GM21447 (cell line): ENCODE data around the gene NUFIP2.
"Not testable (repeated sequence)": the region's sequence is repeated elsewhere in the genome, so short reads cannot be mapped to it uniquely, and the experiment has no call there.

ENCODE experiments used
- ATAC-seq: cut with Tn5 transposase; IDR thresholded peaks from one replicate; pipeline ENCODE4 v1.9.1; 2021; ENCODE audit not compliant: unreplicated experiment

Gene NUFIP2

DNA sequence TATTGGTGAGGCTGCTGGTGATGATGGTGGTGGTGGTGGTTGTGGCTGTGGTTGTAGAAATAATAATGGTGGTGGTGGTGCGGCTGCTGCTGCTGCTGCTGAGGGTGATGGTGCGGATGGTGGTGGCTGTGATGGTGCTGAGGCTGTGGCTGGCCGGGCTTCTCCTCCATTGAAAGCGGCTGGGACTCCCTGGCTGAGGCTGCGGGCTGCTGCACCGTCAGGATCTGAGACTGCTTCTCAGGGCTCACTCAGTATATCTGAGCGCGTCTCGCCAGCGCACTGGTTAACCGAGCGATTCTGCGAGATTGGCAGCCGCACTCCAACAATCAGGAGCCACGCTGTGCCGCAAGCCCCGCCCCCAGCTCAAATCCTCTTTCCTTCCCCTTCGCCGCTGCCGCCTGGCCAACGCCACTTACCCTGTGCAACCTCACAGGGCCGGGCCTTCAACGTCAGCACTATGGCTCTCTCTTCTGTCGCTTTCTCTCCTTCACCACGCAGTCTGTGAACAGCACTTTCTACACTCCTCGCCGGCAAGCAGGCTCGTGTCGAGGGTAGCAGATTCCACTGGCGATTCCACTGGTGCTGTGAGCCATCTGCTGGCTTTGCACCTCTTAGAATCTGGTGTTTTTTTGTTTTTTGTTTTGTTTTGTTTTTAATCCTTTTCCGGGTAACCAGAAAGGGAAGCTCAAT is at the start of gene NUFIP2:
NUFIP2 (minus strand) TSS at position 259 of the 690 bp plus-strand sequence; CDS start at position 170, 89 bp downstream.
- ATAC-seq, result peak; percentile 87

DNA sequence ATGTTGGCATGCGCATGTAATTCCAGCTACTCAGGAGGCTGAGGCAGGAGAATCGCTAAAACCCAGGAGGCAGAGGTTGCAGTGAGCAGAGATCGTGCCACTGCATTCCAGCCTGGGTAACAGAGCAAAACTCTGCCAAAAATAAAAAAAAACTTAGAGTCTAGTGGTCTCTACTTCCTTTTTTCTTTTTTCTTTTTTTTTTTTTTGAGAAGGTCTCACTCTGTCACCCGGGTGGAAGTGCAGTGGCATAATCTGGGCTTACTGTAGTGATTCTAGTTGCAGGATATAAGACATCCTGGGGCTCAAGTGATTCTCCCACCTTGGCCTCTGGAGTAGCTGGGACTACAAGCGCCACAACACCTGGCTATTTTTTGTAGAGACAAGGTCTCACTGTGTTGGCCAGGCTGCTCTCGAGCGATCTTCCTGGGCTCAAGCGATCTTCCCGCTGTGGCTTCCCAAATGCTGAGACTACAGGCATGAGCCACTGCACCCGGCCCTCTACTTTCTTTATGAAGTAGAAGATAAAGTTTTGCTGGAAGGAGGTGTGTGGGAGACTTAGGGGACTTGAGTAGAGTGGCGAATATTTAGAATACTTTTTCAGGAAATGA is 48.3 kb upstream of the NUFIP2 start:
- ATAC-seq, result no peak

DNA sequence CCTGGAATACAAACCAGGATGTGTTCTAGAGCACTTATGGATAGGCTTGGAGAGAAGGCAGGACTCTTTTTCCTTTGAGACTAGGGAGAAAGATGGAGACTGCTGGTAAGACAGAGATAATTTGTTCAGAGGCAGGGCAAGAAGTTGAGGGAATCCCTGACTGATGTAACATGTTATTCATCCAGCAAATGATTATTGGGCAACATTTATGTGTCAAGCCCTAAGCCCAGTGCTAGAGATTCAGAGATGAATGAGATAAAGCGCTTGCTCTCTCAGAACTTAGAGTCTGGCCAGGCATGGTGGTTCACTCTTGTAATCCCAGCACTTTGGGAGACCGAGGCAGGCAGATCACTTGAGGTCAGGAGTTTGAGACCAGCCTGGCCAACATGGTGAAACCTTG is 47.8 kb upstream of the NUFIP2 start:
- no peak for ATAC-seq

GRCh38 chr17:29339016-29339415 is 45.1 kb upstream of the NUFIP2 start:
- not testable (repeated sequence) for ATAC-seq

GRCh38 chr17:29331708-29332085 is 37.7 kb upstream of the NUFIP2 start:
- no peak for ATAC-seq

DNA sequence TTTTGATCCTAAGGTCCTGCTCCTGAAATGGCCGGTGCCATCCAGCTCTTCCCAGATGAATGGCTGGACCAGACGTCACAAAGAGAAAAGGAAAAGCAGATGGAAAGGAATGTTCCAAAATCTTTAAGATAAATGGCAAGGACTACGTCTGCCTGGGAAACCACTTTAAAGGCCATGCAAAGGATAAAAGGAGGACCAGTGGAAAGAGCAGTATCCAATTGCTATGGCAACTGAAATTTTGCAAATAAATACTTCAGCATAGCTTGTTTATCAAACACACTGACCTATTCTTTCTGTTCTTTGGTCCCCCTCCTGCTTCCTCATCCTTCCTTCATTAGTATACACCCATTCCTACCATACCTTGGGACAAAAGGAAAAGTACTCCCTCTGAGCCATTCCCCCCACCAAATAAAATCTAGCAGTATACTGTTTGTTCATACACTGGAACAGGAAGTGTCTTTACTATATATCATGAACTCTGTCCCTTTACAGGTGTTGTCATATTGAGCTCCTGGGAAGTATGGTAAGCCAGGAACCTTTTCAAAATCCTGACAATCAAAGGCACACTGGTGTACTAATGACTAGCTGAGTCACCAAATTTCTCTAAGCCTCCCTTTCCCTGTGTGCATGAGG is 37.2 kb upstream of the NUFIP2 start:
- ATAC-seq, result no peak

DNA sequence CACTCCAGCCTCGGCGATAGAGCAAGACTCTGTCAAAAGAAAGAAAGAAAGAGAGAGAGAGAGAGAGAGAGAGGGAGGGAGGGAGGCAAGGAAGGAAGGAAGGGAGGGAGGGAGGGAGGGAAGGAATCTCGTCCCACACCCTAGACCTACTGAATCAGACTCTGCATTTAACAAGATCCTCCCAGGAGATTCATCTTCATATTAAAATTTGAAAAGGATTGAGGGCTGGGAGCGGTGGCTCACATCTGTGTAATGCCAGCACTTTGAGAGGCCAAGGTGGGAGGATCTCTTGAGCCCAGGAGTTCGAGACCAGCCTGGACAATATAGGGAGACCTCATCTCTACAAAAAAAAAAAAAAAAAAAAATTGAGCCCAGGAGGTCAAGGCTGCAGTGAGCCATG is 33.5 kb upstream of the NUFIP2 start:
- no peak for ATAC-seq

- ATAC-seq, result no peak
These were observed 32.3 kb upstream of the NUFIP2 start for GRCh38 chr17:29326023-29326813.

DNA sequence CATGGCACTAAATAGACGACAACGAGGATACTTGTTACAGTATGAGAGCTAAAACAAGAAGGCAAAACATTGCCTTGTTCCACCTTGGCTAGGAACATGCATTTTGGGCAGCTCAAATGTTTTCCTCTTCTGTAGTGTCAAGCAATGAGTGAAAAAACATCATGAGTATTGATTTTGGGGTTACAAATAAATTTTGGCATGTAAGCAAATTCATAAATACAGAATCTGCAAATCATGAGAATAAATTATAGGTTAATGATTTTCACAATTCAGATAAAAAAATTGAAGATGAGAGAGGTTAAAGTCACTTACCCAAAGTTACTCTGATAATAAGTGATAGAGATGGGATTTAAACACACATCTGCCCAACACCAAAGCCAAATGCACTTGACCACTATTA is 28.4 kb upstream of the NUFIP2 start:
- ATAC-seq, result no peak

DNA sequence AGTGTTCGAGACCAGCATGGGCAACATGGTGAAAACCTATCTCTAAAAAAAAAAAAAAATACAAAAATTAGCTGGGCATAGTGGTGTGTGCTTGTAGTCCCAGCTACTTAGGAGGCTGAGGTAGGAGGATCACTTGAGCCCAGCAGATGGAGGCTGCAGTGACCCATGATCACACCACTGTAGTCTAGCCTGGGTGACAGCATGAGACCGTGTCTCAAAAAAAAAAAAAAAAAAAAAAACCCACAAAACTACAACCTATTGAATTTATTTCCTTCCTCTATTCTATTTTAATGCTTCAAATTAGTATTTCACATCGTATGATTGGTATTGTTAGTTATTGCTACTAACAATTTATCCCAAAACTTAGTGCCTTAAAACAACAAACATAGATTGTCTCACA is 9.4 kb upstream of the NUFIP2 start:
- no peak for ATAC-seq

GRCh38 chr17:29299031-29299430 is 5.1 kb upstream of the NUFIP2 start:
- no peak for ATAC-seq

GRCh38 chr17:29295420-29295819 is 1.5 kb upstream of the NUFIP2 start:
- ATAC-seq, result no peak

DNA sequence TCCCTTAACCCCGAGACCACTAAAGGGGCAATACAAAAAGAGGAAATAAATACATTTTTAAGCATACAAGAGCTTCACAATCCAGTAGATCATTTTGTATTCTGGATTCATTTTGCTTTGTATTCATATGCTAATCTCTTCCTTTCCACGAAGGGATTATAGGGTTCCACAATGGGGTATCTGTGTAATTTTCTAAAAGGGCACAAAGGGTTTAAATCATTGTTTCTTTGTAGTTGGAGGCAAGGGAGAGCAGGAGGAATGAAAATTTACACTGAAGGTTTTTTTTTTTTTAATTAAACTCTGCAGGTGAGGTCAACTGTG is 592 bp upstream of the NUFIP2 start:
- ATAC-seq, result no peak

DNA sequence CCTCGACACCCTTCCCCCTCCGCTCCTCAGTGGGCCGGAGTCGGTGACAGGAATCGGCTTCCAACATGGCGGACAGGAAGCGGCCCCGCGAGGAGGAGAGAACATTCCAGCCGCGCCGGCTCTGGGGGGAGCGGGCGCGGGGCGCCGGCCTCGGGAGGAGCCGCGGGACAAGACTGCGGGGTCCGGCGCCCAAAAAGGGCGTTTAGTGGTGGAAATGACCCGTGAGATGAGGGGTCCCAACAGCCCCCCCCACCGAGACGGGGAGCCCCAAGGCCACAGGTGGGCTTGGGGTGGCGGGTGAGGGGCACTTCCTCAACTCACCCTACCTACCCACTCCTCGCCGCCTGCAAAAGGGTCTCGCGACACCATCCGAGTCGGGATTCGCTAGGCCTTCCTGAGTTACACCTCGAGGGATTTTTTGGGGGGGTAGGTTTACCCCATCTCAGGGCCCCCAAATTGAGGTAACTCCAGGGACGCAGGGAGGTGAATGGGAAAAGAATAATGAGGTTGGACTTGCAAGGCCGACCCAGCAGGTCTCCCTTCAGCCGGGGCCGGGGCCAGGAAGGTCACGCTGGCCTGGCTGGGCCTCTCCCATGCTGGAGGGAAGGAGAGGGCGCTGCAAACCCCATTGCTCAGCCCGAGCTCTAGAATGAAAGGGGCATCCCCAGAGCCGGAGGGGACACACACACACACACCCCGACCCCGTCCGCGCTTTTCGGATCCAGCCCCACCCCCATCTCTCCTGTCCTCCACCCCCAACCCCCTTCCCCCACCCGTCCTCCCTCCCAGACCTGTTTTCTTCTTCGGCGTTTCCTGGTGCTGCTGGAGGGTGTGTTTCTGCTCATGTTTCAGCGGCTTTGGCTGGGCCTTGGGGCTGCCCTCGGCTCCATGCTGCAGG is 707 bp downstream of the NUFIP2 start:
- peak; percentile 15 for ATAC-seq

DNA sequence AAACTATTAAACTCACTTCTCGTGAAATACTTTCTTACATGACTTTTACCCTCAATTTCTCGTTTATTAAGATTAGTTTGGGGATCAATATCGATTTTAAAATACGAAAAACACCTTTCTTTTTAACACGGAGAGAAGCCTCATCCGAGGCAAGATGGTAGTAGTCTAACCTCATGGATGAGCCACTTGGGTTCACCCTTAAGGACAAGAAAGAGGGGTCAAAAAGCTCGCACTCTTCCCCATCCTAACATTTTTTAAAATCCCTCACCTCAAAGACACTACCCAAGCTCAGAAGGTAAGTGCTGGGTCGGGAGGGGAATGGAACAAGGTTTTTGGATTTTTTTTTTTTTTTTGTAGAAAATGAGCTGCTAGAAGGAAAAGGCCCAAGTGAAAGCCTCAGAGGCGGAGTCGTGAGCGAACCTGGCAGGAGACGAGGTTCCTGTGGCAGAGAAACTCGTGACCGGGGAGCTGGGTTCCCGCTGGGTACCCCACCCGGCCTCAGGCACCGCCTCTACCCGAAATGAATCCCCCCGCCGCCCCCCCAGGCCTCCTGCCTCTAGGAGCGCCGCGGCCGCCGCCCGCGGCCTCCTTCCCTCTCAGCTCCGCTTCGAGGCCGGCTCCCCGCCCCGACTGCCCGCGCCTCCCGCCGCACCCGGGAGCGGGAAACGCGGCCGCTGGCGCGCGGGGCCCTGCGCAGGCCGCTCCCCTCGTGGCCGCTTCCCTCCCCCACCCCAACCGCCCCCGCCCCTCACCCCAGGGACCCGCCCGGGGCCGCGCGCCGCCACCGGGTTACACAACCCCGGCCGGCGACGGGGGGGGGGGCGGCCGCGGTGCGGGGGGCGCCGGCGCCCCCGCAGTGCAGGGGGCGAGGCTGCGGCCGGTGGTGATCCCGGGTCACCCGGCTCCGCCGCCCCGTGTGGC is 1.6 kb downstream of the NUFIP2 start:
- ATAC-seq, result no peak

DNA sequence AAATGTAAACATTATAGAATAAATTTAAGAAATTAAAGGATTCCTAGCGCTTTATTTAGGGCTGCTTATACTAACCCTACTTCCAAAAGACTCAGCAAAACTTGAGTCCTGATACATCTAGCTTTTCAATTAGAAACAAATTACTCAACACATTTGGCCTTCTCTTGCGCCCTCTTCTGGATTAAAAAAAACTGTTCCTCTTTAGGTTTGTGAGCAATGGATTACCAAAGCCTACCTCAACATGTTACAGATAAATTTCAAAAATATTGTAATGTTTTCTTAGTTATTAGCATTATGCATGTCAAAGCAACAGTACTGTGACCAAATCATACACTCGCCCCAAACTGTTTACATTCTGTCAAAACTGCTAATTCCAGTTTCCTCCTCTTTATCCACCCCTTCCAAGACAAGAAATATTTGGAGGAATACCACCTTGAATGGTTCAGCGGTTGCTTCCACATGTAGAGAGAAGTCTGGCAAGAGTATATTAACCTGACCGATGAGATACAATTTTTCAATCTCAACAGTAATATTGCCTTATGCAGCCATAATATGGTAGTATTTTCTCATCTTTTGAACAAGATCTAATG is 2.7 kb downstream of the NUFIP2 start:
- ATAC-seq, result no peak

DNA sequence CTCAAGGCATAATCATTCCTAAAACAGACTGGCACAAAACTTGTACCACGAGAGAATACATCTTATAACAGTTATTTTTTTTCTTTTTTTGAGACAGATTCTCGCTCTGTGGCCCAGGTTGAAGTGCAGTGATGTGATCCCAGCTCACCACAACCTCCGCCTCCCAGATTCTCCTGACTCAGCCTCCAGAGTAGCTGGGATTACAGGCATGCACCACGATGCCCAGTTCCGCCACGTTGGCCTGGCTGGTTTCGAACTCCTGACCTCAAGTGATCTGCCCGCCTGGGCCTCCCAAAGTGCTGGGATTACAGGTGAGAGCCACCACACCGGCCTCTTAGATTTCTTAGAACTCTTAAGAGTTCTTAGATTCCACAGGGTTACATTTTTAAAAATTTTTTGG is 4.1 kb downstream of the NUFIP2 start:
- no peak for ATAC-seq

DNA sequence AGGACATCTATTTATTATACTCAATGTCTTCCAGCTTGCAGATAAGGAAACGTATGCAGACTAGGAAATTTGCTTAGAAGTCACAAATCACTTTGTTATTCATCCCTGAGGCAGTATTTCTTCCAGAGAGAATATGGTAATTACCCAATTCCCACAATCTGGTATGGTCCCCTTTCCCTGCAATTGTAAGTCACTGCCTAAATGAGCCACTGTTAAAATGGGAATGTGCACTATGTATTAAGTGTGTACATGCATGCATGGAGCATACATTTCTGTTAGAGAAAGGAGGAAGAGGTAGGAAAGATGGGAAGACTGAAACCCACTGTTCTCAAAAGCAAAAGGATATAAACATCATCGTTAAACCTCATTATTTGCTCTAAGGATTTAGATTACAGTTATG is 10.0 kb downstream of the NUFIP2 start:
- ATAC-seq, result no peak

- no peak for ATAC-seq
These were observed 10.5 kb downstream of the NUFIP2 start for GRCh38 chr17:29283496-29283895.
